Calu3 (cell line): Measurements from ENCODE around the gene PRICKLE1. TPM values are rescaled to one million over a fixed set of nuclear protein-coding genes. Genes with fewer than 3 reads are reported as not detected.

Experiments
- BruUV-seq: library from RNA; stranded (reverse); fragments of 400-500 nt; replicated peaks from 2 replicates; lab custom pipeline; 2021; lab: Mats Ljungman, UMichigan
- CTCF ChIA-PET: fragments of 300-600 bp; sonication (Branson Sonifier 250); formaldehyde crosslinking; loops from one replicate; lab custom pipeline; 2022; ENCODE audit warnings: antibody characterized with exemption; lab: Charles Lee
- DNase-seq: peaks from one replicate; pipeline ENCODE4 v3.0.0; 2022
- H3K27ac Mint-ChIP-seq: one replicate; pipeline ENCODE4 v1.8.0; 2022; ENCODE audit warnings: mixed read lengths; ENCODE audit not compliant: unreplicated experiment
- H3K27me3 Mint-ChIP-seq: one replicate; pipeline ENCODE4 v1.8.0; 2022; ENCODE audit warnings: mixed read lengths; ENCODE audit not compliant: unreplicated experiment
- H3K36me3 Mint-ChIP-seq: one replicate; pipeline ENCODE4 v1.8.0; 2022; ENCODE audit warnings: mild to moderate bottlenecking, moderate library complexity, mixed read lengths; ENCODE audit not compliant: insufficient read depth, unreplicated experiment
- H3K4me1 Mint-ChIP-seq: one replicate; pipeline ENCODE4 v1.8.0; 2022; ENCODE audit warnings: mild to moderate bottlenecking, low read depth, mixed read lengths; ENCODE audit not compliant: unreplicated experiment
- H3K4me3 Mint-ChIP-seq: one replicate; pipeline ENCODE4 v1.8.0; 2022; ENCODE audit warnings: mild to moderate bottlenecking, low read depth, moderate library complexity, mixed read lengths; ENCODE audit not compliant: unreplicated experiment
- H3K9me3 Mint-ChIP-seq: one replicate; pipeline ENCODE4 v1.8.0; 2022; ENCODE audit warnings: low read depth, mixed read lengths; ENCODE audit not compliant: unreplicated experiment
- intact Hi-C: fragments of 100-400 bp; cut with micrococcal nuclease; formaldehyde crosslinking; loops from one replicate; pipeline ENCODE4 v1.10.0; 2022; ENCODE audit not compliant: unreplicated experiment
- total RNA-seq: library from RNA; stranded (reverse); gene quantifications from 2 replicates; pipeline ENCODE4 v1.2.3, GENCODE V29; 2022
- TF ChIP-seq, protein P1 (sequence below): fragments of 200-600 bp; IDR thresholded peaks from one replicate; pipeline ENCODE4 v1.8.0; 2022; ENCODE audit warnings: antibody characterized with exemption; ENCODE audit not compliant: unreplicated experiment

The PRICKLE1 gene
- total RNA-seq, 1 experiment from 2014 or later, result 12.7 TPM

GRCh38 chr12:42502682-42503081 lies 86.9 kb downstream of the PRICKLE1 start:
- no peaks in the 10 kb centered on the region for H3K36me3 Mint-ChIP-seq
- no peak for DNase-seq
- no peaks in the 10 kb centered on the region for H3K9me3 Mint-ChIP-seq
- intact Hi-C loops, result no loop called here
- no TSS peak for BruUV-seq
- CTCF ChIA-PET, result no interaction called here
- TF ChIP-seq, protein P1, sequence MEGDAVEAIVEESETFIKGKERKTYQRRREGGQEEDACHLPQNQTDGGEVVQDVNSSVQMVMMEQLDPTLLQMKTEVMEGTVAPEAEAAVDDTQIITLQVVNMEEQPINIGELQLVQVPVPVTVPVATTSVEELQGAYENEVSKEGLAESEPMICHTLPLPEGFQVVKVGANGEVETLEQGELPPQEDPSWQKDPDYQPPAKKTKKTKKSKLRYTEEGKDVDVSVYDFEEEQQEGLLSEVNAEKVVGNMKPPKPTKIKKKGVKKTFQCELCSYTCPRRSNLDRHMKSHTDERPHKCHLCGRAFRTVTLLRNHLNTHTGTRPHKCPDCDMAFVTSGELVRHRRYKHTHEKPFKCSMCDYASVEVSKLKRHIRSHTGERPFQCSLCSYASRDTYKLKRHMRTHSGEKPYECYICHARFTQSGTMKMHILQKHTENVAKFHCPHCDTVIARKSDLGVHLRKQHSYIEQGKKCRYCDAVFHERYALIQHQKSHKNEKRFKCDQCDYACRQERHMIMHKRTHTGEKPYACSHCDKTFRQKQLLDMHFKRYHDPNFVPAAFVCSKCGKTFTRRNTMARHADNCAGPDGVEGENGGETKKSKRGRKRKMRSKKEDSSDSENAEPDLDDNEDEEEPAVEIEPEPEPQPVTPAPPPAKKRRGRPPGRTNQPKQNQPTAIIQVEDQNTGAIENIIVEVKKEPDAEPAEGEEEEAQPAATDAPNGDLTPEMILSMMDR, result no peak
- no peak overlapping the region for H3K4me3 Mint-ChIP-seq
- no peak overlapping the region for H3K27ac Mint-ChIP-seq
- H3K27me3 Mint-ChIP-seq, result no peaks in the 10 kb centered on the region
- H3K4me1 Mint-ChIP-seq, result no peaks in the 10 kb centered on the region

- CTCF ChIA-PET, result interaction anchor here (0.6 to 0.7 kb wide), 3 partner anchors 12 to 266 kb away, joined by 3 to 4 read pairs (median 3); no protein-coding TSS in a partner anchor
- TF ChIP-seq, protein P1, result no peak
- Mint-ChIP-seq H3K4me3 (no peak overlapping the region), H3K36me3 (no peaks in the 10 kb centered on the region), H3K27ac (no peak overlapping the region), H3K27me3 (no peaks in the 10 kb centered on the region), H3K9me3 (no peaks in the 10 kb centered on the region), H3K4me1 (no peaks in the 10 kb centered on the region)
- no peak for DNase-seq
- no TSS peak for BruUV-seq
- intact Hi-C loops, result no loop called here
Measured at GRCh38 chr12:42498549-42499247, 90.8 kb downstream of the PRICKLE1 start.

DNA sequence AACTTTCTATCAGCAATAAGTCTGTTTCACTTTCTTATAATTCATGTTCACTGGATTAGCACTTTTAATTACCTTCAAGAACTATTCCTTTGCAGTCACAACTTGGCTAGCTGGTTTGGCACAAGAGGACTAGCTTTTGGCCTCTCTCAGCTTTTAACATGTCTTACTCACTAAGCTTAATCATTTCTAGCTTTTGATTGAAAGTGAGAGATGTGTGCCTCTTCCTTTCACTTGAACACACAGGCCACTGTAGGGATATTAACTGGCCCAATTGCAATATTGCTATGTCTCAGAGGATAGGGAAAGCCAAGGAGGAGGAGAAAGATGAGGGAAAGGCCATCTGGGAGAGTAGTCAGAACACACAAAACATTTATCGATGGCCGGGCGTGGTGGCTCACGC lies 92.7 kb downstream of the PRICKLE1 start:
- intact Hi-C loops, result no loop called here
- CTCF ChIA-PET, result no interaction called here
- TF ChIP-seq, protein P1, result no peak

GRCh38 chr12:42495244-42495643 lies 94.3 kb downstream of the PRICKLE1 start:
- Mint-ChIP-seq H3K4me3 (no peak overlapping the region), H3K4me1 (no peaks in the 10 kb centered on the region), H3K36me3 (no peaks in the 10 kb centered on the region), H3K27me3 (no peaks in the 10 kb centered on the region), H3K27ac (no peak overlapping the region), H3K9me3 (no peaks in the 10 kb centered on the region)
- no TSS peak for BruUV-seq
- no peak for DNase-seq
- CTCF ChIA-PET, result interaction anchor here (0.7 kb wide), 1 partner anchor 116 kb away, joined by 5 read pairs; no protein-coding TSS in a partner anchor
- TF ChIP-seq, protein P1, result no peak
- intact Hi-C loops, result no loop called here

More for the DNA sequence above, 92.7 kb downstream of the PRICKLE1 start:
- H3K36me3 Mint-ChIP-seq, result no peaks in the 10 kb centered on the region
- DNase-seq, result no peak
- no peaks in the 10 kb centered on the region for H3K9me3 Mint-ChIP-seq
- BruUV-seq, result no TSS peak
- H3K27ac Mint-ChIP-seq, result no peak overlapping the region
- no peak overlapping the region for H3K4me3 Mint-ChIP-seq
- H3K27me3 Mint-ChIP-seq, result no peaks in the 10 kb centered on the region
- H3K4me1 Mint-ChIP-seq, result no peaks in the 10 kb centered on the region
